ENCODE results near the gene IGSF21.

DNA sequence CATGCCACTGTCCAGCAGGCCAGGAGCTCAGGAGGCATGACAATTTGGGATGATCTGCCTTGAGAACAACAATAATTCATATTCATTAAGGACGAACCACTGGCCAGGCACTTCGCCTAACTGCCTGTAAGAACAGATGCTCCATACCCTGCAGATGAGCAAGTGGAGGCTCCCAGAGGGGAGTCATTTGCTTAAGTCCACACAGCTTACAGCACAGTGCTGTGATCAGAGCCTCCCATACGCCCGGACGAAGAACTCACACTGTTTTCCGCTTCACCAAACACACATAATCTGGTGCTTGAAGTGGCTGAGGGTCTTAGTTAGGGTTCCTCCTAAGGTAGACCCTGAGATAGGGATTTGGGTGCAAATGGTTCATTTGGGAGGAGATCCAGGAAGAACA is 279.7 kb downstream of the IGSF21 start:
- no peak for TF ChIP-seq FOSL1 (IDR thresholded peaks at IDR 0.05; ENCODE audit: insufficient read depth, low read depth, low read length)
- no peak for TF ChIP-seq CTCF (IDR thresholded peaks at IDR 0.05; ENCODE audit: control extremely low read depth in 1 of 3, insufficient read depth in 1 of 3, low read depth in 1 of 3, low read length in 3 of 3)
- no peak for TF ChIP-seq SRF (IDR thresholded peaks at IDR 0.05; ENCODE audit: low read depth, low read length)
- TF ChIP-seq RNF2 (IDR thresholded peaks at IDR 0.05; ENCODE audit: borderline replicate concordance, low read depth, low read length, missing control alignments, poor library complexity, severe bottlenecking), result no peak
